HG02588 (cell line): ENCODE results near the gene HOATZ.

Experiments
- ATAC-seq: cut with Tn5 transposase; IDR thresholded peaks from one replicate; pipeline ENCODE4 v1.9.1; 2021; ENCODE audit warnings: mild to moderate bottlenecking, moderate library complexity; ENCODE audit not compliant: unreplicated experiment

Gene HOATZ

GRCh38 chr11:111514216-111515031, at the start of gene HOATZ:
Gene HOATZ, plus strand, starts transcription at chr11:111514778. Its CDS starts 7 bp downstream, at chr11:111514785.
- ATAC-seq, result no peak

- no peak for ATAC-seq
These were observed 49.2 kb upstream of the HOATZ start for GRCh38 chr11:111465400-111465799.

- no peak for ATAC-seq
These were observed 48.0 kb upstream of the HOATZ start for GRCh38 chr11:111466615-111467014.

- no peak for ATAC-seq
These were observed 45.4 kb upstream of the HOATZ start for GRCh38 chr11:111469200-111469599.

GRCh38 chr11:111472228-111472627, 42.4 kb upstream of the HOATZ start:
- ATAC-seq, result no peak

- ATAC-seq, result no peak
These were observed 40.1 kb upstream of the HOATZ start for GRCh38 chr11:111474432-111474831.

GRCh38 chr11:111476366-111476765, 38.2 kb upstream of the HOATZ start:
- ATAC-seq, result no peak

- no peak for ATAC-seq
These were observed 37.6 kb upstream of the HOATZ start for GRCh38 chr11:111476956-111477355.

GRCh38 chr11:111477898-111478297, 36.7 kb upstream of the HOATZ start:
- ATAC-seq, result no peak

- no peak for ATAC-seq
These were observed 34.9 kb upstream of the HOATZ start for GRCh38 chr11:111479666-111480065.

- no peak for ATAC-seq
These were observed 31.1 kb upstream of the HOATZ start for GRCh38 chr11:111483431-111483830.

GRCh38 chr11:111490496-111490895, 24.1 kb upstream of the HOATZ start:
- no peak for ATAC-seq

GRCh38 chr11:111494040-111494439, 20.5 kb upstream of the HOATZ start:
- ATAC-seq, result no peak

GRCh38 chr11:111499483-111499882, 15.1 kb upstream of the HOATZ start:
- ATAC-seq, result no peak

- no peak for ATAC-seq
These were observed 14.1 kb upstream of the HOATZ start for GRCh38 chr11:111500481-111500880.

GRCh38 chr11:111502611-111503010, 12.0 kb upstream of the HOATZ start:
- no peak for ATAC-seq

GRCh38 chr11:111510311-111510710, 4.3 kb upstream of the HOATZ start:
- ATAC-seq, result no peak

- peak; percentile 65 for ATAC-seq
These were observed 2.0 kb upstream of the HOATZ start, which contains the start of gene BTG4 for GRCh38 chr11:111512296-111513239. Gene BTG4, minus strand, starts transcription at chr11:111512386. Its CDS starts 13,610 bp downstream, at chr11:111498776.

GRCh38 chr11:111513240-111513605, 1.4 kb upstream of the HOATZ start:
- no peak for ATAC-seq

GRCh38 chr11:111515591-111515990, 1.0 kb downstream of the HOATZ start:
- ATAC-seq, result no peak

GRCh38 chr11:111518668-111519067, 4.1 kb downstream of the HOATZ start:
- ATAC-seq, result no peak

- ATAC-seq, result no peak
These were observed 6.0 kb downstream of the HOATZ start for GRCh38 chr11:111520560-111520959.
